Ishikawa (cell line): Measurements from ENCODE around the gene MED4.

Source experiments
- CEBPB ChIP-seq: IDR thresholded peaks from 2 replicates; pipeline ENCODE4 v1.6.1; 2012
- CREB1 ChIP-seq: IDR thresholded peaks from 2 replicates; pipeline ENCODE4 v1.6.1; 2012; ENCODE audit warnings: low read depth
- EGR1 ChIP-seq: IDR thresholded peaks from 2 replicates; pipeline ENCODE4 v1.6.1; 2012
- EP300 ChIP-seq: IDR thresholded peaks from 2 replicates; pipeline ENCODE4 v1.6.1; 2012; ENCODE audit warnings: borderline replicate concordance
- FOXM1 ChIP-seq: IDR thresholded peaks from 2 replicates; pipeline ENCODE4 v1.6.1; 2012; ENCODE audit warnings: low read depth, borderline replicate concordance
- NFIC ChIP-seq: IDR thresholded peaks from 2 replicates; pipeline ENCODE4 v1.6.1; 2012
- RAD21 ChIP-seq: IDR thresholded peaks from 2 replicates; pipeline ENCODE4 v1.6.1; 2012; ENCODE audit warnings: low read depth
- REST ChIP-seq: IDR thresholded peaks from 2 replicates; pipeline ENCODE4 v1.6.1; 2012; ENCODE audit warnings: low read depth, mild to moderate bottlenecking
- TAF1 ChIP-seq: IDR thresholded peaks from 2 replicates; pipeline ENCODE4 v1.6.1; 2012; ENCODE audit warnings: low read depth, mild to moderate bottlenecking
- TCF12 ChIP-seq: IDR thresholded peaks from 2 replicates; pipeline ENCODE4 v1.6.1; 2012; ENCODE audit warnings: low read depth
- TEAD4 ChIP-seq: IDR thresholded peaks from 2 replicates; pipeline ENCODE4 v1.6.1; 2012
- YY1 ChIP-seq: IDR thresholded peaks from 2 replicates; pipeline ENCODE4 v1.6.1; 2012; ENCODE audit warnings: low read depth
- ZBTB7A ChIP-seq: IDR thresholded peaks from 2 replicates; pipeline ENCODE4 v1.6.1; 2012; ENCODE audit warnings: low read depth
- TF ChIP-seq, protein P1 (sequence below): IDR thresholded peaks from 2 replicates; pipeline ENCODE4 v1.6.1; 2012
- TF ChIP-seq, protein P2 (sequence below): IDR thresholded peaks from 2 replicates; pipeline ENCODE4 v1.6.1; 2012

MED4 gene

DNA sequence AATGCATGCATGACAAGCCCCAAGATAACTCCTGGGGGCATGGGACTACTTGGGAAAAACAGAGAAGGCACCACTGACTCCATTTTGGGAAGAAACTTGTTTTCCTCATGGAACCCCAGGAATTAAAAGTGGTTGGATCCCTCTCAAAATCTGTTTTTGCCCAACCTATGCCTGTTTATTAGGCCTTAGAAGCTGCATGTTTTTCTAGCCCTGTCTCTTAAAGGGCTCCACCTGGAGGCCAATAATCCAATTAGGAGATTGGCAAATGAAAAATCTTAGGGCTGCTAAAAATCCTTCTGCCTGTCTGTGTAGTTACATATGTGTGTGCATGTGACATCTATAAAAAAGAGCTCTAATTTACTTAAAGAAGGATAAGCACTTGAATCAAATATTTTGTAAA is 26.9 kb downstream of the MED4 start:
- TF ChIP-seq NFIC, result no peak
- TF ChIP-seq TCF12, result no peak
- TF ChIP-seq YY1, result no peak
- TF ChIP-seq RAD21, result no peak
- no peak for TF ChIP-seq FOXM1
- TF ChIP-seq CEBPB, result no peak
- TF ChIP-seq, protein P1, sequence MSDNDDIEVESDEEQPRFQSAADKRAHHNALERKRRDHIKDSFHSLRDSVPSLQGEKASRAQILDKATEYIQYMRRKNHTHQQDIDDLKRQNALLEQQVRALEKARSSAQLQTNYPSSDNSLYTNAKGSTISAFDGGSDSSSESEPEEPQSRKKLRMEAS, result no peak
- no peak for TF ChIP-seq EGR1
- TF ChIP-seq, protein P2, sequence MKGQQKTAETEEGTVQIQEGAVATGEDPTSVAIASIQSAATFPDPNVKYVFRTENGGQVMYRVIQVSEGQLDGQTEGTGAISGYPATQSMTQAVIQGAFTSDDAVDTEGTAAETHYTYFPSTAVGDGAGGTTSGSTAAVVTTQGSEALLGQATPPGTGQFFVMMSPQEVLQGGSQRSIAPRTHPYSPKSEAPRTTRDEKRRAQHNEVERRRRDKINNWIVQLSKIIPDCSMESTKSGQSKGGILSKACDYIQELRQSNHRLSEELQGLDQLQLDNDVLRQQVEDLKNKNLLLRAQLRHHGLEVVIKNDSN, result no peak
- no peak for TF ChIP-seq ZBTB7A
- no peak for TF ChIP-seq TAF1
- TF ChIP-seq CREB1, result no peak
- TF ChIP-seq REST, result no peak
- no peak for TF ChIP-seq TEAD4

GRCh38 chr13:48066310-48066989 is 28.5 kb downstream of the MED4 start:
- TF ChIP-seq RAD21 (no peak), FOXM1 (no peak), TAF1 (no peak), EP300 (no peak), CEBPB (no peak), TEAD4 (no peak), ZBTB7A (no peak), NFIC (no peak), TCF12 (no peak), REST (no peak), EGR1 (no peak), YY1 (no peak), CREB1 (no peak)
- TF ChIP-seq, protein P1, result no peak
- TF ChIP-seq, protein P2, result no peak

DNA sequence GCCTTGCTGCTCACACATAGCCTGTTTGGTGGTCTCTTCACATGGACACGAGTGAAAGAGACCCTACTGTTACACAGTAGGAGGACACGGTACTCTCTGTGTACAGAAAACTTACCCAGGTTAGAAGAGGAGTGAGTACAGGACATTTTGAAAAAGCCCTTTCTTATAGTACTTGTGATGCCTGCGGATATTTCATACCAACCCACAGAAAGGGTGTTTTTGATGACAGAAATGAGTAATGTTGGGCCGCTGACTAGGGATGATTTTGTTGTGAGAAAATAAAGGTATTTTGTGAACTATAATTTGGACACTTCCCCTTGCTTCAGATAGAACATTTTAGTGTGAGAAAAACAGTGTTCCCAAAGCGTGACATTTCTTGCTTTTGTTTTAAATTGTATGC is 39.2 kb downstream of the MED4 start:
- no peak for TF ChIP-seq EP300
- no peak for TF ChIP-seq NFIC
- TF ChIP-seq REST, result no peak
- no peak for TF ChIP-seq ZBTB7A
- TF ChIP-seq TCF12, result no peak
- TF ChIP-seq CEBPB, result no peak
- no peak for TF ChIP-seq TEAD4
- TF ChIP-seq TAF1, result no peak
- TF ChIP-seq, protein P1, result no peak
- no peak for TF ChIP-seq EGR1
- no peak for TF ChIP-seq YY1

- TF ChIP-seq RAD21, result no peak
- TF ChIP-seq FOXM1, result no peak
- no peak for TF ChIP-seq TEAD4
Measured at GRCh38 chr13:48054601-48055000, 40.3 kb downstream of the MED4 start.

- TF ChIP-seq TCF12 (no peak), EP300 (no peak)
- TF ChIP-seq, protein P1, result no peak
Measured at GRCh38 chr13:48050550-48050949, 44.4 kb downstream of the MED4 start.
